Measurements from ENCODE around the gene ZNF485. TPM values are rescaled to one million over a fixed set of nuclear protein-coding genes. Genes with fewer than 3 reads are reported as not detected.
"Not testable (repeated sequence)": the region's sequence is repeated elsewhere in the genome, so short reads cannot be mapped to it uniquely, and the experiment has no call there.

The ZNF485 gene
- polyA plus RNA-seq, 1 donor (not counting 4 experiments of a cell fraction or from before 2014, with no cell fraction given) = 4.3 TPM

- TF ChIP-seq CTCF (optimal IDR thresholded peaks at IDR 0.05 in 1 of 3, IDR thresholded peaks at IDR 0.05 in 1 of 3, conservative IDR thresholded peaks at IDR 0.05 in 1 of 3; ENCODE audit: extremely low read depth in 1 of 3, insufficient read depth in 2 of 3, low read length in 3 of 3) (no peak), EZH2 (IDR thresholded peaks at IDR 0.05; ENCODE audit: low read length) (no peak)
These were observed 7.8 kb upstream of the ZNF485 start for GRCh38 chr10:43598446-43598845.

GRCh38 chr10:43599333-43599732 is 6.9 kb upstream of the ZNF485 start:
- TF ChIP-seq EZH2 (IDR thresholded peaks at IDR 0.05; ENCODE audit: low read length) (no peak), CTCF (optimal IDR thresholded peaks at IDR 0.05 in 1 of 3, IDR thresholded peaks at IDR 0.05 in 1 of 3, conservative IDR thresholded peaks at IDR 0.05 in 1 of 3; ENCODE audit: extremely low read depth in 1 of 3, insufficient read depth in 2 of 3, low read length in 3 of 3) (no peak)
- Histone ChIP-seq H3K27ac (ENCODE audit: control insufficient read depth, insufficient read depth, low read length) (no peak overlapping the region), H4K20me1 (ENCODE audit: control insufficient read depth, extremely low read depth, insufficient read depth, low read length) (no peaks in the 10 kb centered on the region), H3K27me3 (ENCODE audit: control insufficient read depth, extremely low read depth, insufficient read depth, low read length) (no peaks in the 10 kb centered on the region), H3K4me1 (ENCODE audit: control insufficient read depth, extremely low read depth, insufficient read depth, low read length) (peaks cover 3% of the 10 kb centered on the region), H3K9me3 (ENCODE audit: control insufficient read depth, low read depth, low read length) (peaks cover 2% of the 10 kb centered on the region), H3K4me2 (ENCODE audit: control insufficient read depth, extremely low read depth, insufficient read depth, low read depth, low read length) (no peak overlapping the region), H3K79me2 (ENCODE audit: control insufficient read depth, insufficient read depth, low read length) (no peaks in the 10 kb centered on the region), H3K36me3 (ENCODE audit: control insufficient read depth in 2 of 2, extremely low read depth in 1 of 2, insufficient read depth in 2 of 2, low read length in 2 of 2) (no peaks in the 10 kb centered on the region), H3K9ac (ENCODE audit: control insufficient read depth, extremely low read depth, insufficient read depth, low read length) (no peak overlapping the region), H3K4me3 (ENCODE audit: control insufficient read depth in 2 of 3, extremely low read depth in 1 of 3, insufficient read depth in 2 of 3, low read depth in 1 of 3, low read length in 3 of 3) (no peak overlapping the region), H3K9me1 (ENCODE audit: control insufficient read depth, extremely low read depth, insufficient read depth, low read length) (no peaks in the 10 kb centered on the region), H2AFZ (ENCODE audit: control insufficient read depth, low read length) (no peak overlapping the region)
- FAIRE-seq = no peak
- dilution Hi-C loops (cut with MboI; ENCODE audit: extremely low pct_ligation_motif_present, low sequenced_read_pairs) = no loop called here
- no peak for DNase-seq (ENCODE audit: low read depth, low spot score)

More at GRCh38 chr10:43598446-43598845, 7.8 kb upstream of the ZNF485 start:
- Histone ChIP-seq H3K4me1 (ENCODE audit: control insufficient read depth, extremely low read depth, insufficient read depth, low read length) (peaks cover 3% of the 10 kb centered on the region), H3K4me3 (ENCODE audit: control insufficient read depth in 2 of 3, extremely low read depth in 1 of 3, insufficient read depth in 2 of 3, low read depth in 1 of 3, low read length in 3 of 3) (no peak overlapping the region), H3K27ac (ENCODE audit: control insufficient read depth, insufficient read depth, low read length) (no peak overlapping the region), H3K36me3 (ENCODE audit: control insufficient read depth in 2 of 2, extremely low read depth in 1 of 2, insufficient read depth in 2 of 2, low read length in 2 of 2) (no peaks in the 10 kb centered on the region), H4K20me1 (ENCODE audit: control insufficient read depth, extremely low read depth, insufficient read depth, low read length) (no peaks in the 10 kb centered on the region), H3K4me2 (ENCODE audit: control insufficient read depth, extremely low read depth, insufficient read depth, low read depth, low read length) (no peak overlapping the region), H3K9me3 (ENCODE audit: control insufficient read depth, low read depth, low read length) (peaks cover 2% of the 10 kb centered on the region), H3K27me3 (ENCODE audit: control insufficient read depth, extremely low read depth, insufficient read depth, low read length) (no peaks in the 10 kb centered on the region), H3K9ac (ENCODE audit: control insufficient read depth, extremely low read depth, insufficient read depth, low read length) (no peak overlapping the region), H3K9me1 (ENCODE audit: control insufficient read depth, extremely low read depth, insufficient read depth, low read length) (no peaks in the 10 kb centered on the region), H3K79me2 (ENCODE audit: control insufficient read depth, insufficient read depth, low read length) (no peaks in the 10 kb centered on the region), H2AFZ (ENCODE audit: control insufficient read depth, low read length) (no peak overlapping the region)
- no peak for DNase-seq (ENCODE audit: low read depth, low spot score)
- FAIRE-seq = no peak
- dilution Hi-C loops (cut with MboI; ENCODE audit: extremely low pct_ligation_motif_present, low sequenced_read_pairs) = no loop called here

GRCh38 chr10:43601576-43601975 is 4.7 kb upstream of the ZNF485 start:
- H2AFZ ChIP-seq (ENCODE audit: control insufficient read depth, low read length); H3K27ac ChIP-seq (ENCODE audit: control insufficient read depth, insufficient read depth, low read length); H3K9me3 ChIP-seq (ENCODE audit: control insufficient read depth, low read depth, low read length); dilution Hi-C loops (cut with MboI; ENCODE audit: extremely low pct_ligation_motif_present, low sequenced_read_pairs); H3K4me1 ChIP-seq (ENCODE audit: control insufficient read depth, extremely low read depth, insufficient read depth, low read length); H3K27me3 ChIP-seq (ENCODE audit: control insufficient read depth, extremely low read depth, insufficient read depth, low read length); H3K9me1 ChIP-seq (ENCODE audit: control insufficient read depth, extremely low read depth, insufficient read depth, low read length); DNase-seq (ENCODE audit: low read depth, low spot score); H3K4me2 ChIP-seq (ENCODE audit: control insufficient read depth, extremely low read depth, insufficient read depth, low read depth, low read length); H3K9ac ChIP-seq (ENCODE audit: control insufficient read depth, extremely low read depth, insufficient read depth, low read length); H3K36me3 ChIP-seq (ENCODE audit: control insufficient read depth in 2 of 2, extremely low read depth in 1 of 2, insufficient read depth in 2 of 2, low read length in 2 of 2); H4K20me1 ChIP-seq (ENCODE audit: control insufficient read depth, extremely low read depth, insufficient read depth, low read length); FAIRE-seq; H3K4me3 ChIP-seq (ENCODE audit: control insufficient read depth in 2 of 3, extremely low read depth in 1 of 3, insufficient read depth in 2 of 3, low read depth in 1 of 3, low read length in 3 of 3); H3K79me2 ChIP-seq (ENCODE audit: control insufficient read depth, insufficient read depth, low read length): not testable (repeated sequence)
